Activated CD8-positive, alpha-beta memory T cell treated with anti-CD3 and anti-CD28 coated beads for 4 hours (primary cell): Measurements from ENCODE around the gene SEPHS2.
"Not testable (repeated sequence)": the region's sequence is repeated elsewhere in the genome, so short reads cannot be mapped to it uniquely, and the experiment has no call there.

Experiments used
- DNase-seq, 2 donors: peaks; one replicate each; pipeline ENCODE4 v3.0.0-alpha.2; 2020; ENCODE audit warnings: low read depth in 2 of 2

SEPHS2 gene

GRCh38 chr16:30464078-30464477 lies 18.4 kb upstream of the SEPHS2 start:
- no peak for DNase-seq

- not testable (repeated sequence) for DNase-seq
Measured at GRCh38 chr16:30461426-30461825, 15.8 kb upstream of the SEPHS2 start.

- no peak for DNase-seq
Measured at GRCh38 chr16:30459456-30459855, 13.8 kb upstream of the SEPHS2 start.

GRCh38 chr16:30458561-30459394 lies 13.1 kb upstream of the SEPHS2 start:
- peak; percentile 65 to 80 for DNase-seq

GRCh38 chr16:30457743-30458560 lies 12.3 kb upstream of the SEPHS2 start:
- DNase-seq, result no peak

- no peak for DNase-seq
Measured at GRCh38 chr16:30457256-30457655, 11.6 kb upstream of the SEPHS2 start.

- no peak for DNase-seq
Measured at GRCh38 chr16:30456302-30456701, 10.6 kb upstream of the SEPHS2 start.

- DNase-seq, result not testable (repeated sequence)
Measured at GRCh38 chr16:30452709-30453580, 7.3 kb upstream of the SEPHS2 start.

- DNase-seq, result no peak
Measured at GRCh38 chr16:30449116-30449435, 3.4 kb upstream of the SEPHS2 start.

- DNase-seq, result no peak
Measured at GRCh38 chr16:30447512-30448226, 2.0 kb upstream of the SEPHS2 start.

- no peak for DNase-seq
Measured at GRCh38 chr16:30446203-30446595, 525 bp upstream of the SEPHS2 start.

GRCh38 chr16:30445149-30445407 lies 596 bp downstream of the SEPHS2 start:
- DNase-seq, result no peak

- no peak for DNase-seq
Measured at GRCh38 chr16:30444231-30445148, 1.2 kb downstream of the SEPHS2 start.

GRCh38 chr16:30443631-30444030 lies 2.0 kb downstream of the SEPHS2 start:
- no peak for DNase-seq

GRCh38 chr16:30439720-30440348 lies 5.8 kb downstream of the SEPHS2 start:
- no peak for DNase-seq

- DNase-seq, result no peak
Measured at GRCh38 chr16:30438835-30439234, 6.8 kb downstream of the SEPHS2 start.

- no peak for DNase-seq
Measured at GRCh38 chr16:30437511-30438046, 8.1 kb downstream of the SEPHS2 start.

- DNase-seq, result no peak
Measured at GRCh38 chr16:30434852-30435251, 10.8 kb downstream of the SEPHS2 start.

- DNase-seq, result no peak
Measured at GRCh38 chr16:30430428-30430970, 15.2 kb downstream of the SEPHS2 start.
